MCF 10A (cell line): ENCODE measurements around the gene TRIM54. TPM values are rescaled to one million over a fixed set of nuclear protein-coding genes. Genes with fewer than 3 reads are reported as not detected.

Source experiments
- BruUV-seq: library from RNA; stranded (reverse); fragments of 400-500 nt; replicated peaks from 2 replicates; lab custom pipeline; 2021; lab: Mats Ljungman, UMichigan
- CTCF ChIA-PET: fragments of 300-600 bp; sonication (Branson Sonifier 250); formaldehyde crosslinking; extraction: SDS; loops from one replicate; lab custom pipeline; 2021; ENCODE audit warnings: antibody characterized with exemption, inconsistent platforms; lab: Yijun Ruan, JAX
- POLR2A ChIA-PET: fragments of 300-600, 350-650 bp; sonication (Branson Sonifier 250); formaldehyde crosslinking; extraction: SDS; loops from one replicate; lab custom pipeline; 2020; ENCODE audit warnings: antibody characterized with exemption, inconsistent platforms; lab: Yijun Ruan, JAX
- DNase-seq: peaks from one replicate; pipeline ENCODE4 v3.0.0-alpha.2; 2018; ENCODE audit not compliant: unreplicated experiment
- H3K27ac Mint-ChIP-seq: one replicate; pipeline ENCODE4 v1.8.0; 2022; ENCODE audit warnings: mild to moderate bottlenecking, low read depth, mixed read lengths; ENCODE audit not compliant: unreplicated experiment
- H3K27me3 Mint-ChIP-seq: one replicate; pipeline ENCODE4 v1.8.0; 2022; ENCODE audit warnings: mixed read lengths; ENCODE audit not compliant: insufficient read depth, unreplicated experiment
- H3K36me3 Mint-ChIP-seq: one replicate; pipeline ENCODE4 v1.8.0; 2022; ENCODE audit warnings: mild to moderate bottlenecking, moderate library complexity, mixed read lengths; ENCODE audit not compliant: insufficient read depth, unreplicated experiment
- H3K4me1 Mint-ChIP-seq: one replicate; pipeline ENCODE4 v1.8.0; 2022; ENCODE audit warnings: mixed read lengths; ENCODE audit not compliant: insufficient read depth, unreplicated experiment
- H3K4me3 Mint-ChIP-seq: one replicate; pipeline ENCODE4 v1.8.0; 2022; ENCODE audit warnings: mild to moderate bottlenecking, moderate library complexity, mixed read lengths; ENCODE audit not compliant: unreplicated experiment
- H3K9me3 Mint-ChIP-seq: one replicate; pipeline ENCODE4 v1.8.0; 2022; ENCODE audit warnings: mixed read lengths; ENCODE audit not compliant: unreplicated experiment
- intact Hi-C: fragments of 100-400 bp; cut with micrococcal nuclease; formaldehyde crosslinking; loops from 2 replicates; pipeline ENCODE4 v1.14.1; 2022
- total RNA-seq: library from RNA; stranded (reverse); gene quantifications from 2 replicates; pipeline ENCODE4 v1.2.3, GENCODE V29; 2022
- TF ChIP-seq, protein P1 (sequence below): fragments of 200-600 bp; IDR thresholded peaks from one replicate; pipeline ENCODE4 v1.8.0; 2022; ENCODE audit warnings: antibody characterized with exemption, mild to moderate bottlenecking; ENCODE audit not compliant: unreplicated experiment

Gene TRIM54
- total RNA-seq, 1 experiment from 2014 or later, result not detected

DNA sequence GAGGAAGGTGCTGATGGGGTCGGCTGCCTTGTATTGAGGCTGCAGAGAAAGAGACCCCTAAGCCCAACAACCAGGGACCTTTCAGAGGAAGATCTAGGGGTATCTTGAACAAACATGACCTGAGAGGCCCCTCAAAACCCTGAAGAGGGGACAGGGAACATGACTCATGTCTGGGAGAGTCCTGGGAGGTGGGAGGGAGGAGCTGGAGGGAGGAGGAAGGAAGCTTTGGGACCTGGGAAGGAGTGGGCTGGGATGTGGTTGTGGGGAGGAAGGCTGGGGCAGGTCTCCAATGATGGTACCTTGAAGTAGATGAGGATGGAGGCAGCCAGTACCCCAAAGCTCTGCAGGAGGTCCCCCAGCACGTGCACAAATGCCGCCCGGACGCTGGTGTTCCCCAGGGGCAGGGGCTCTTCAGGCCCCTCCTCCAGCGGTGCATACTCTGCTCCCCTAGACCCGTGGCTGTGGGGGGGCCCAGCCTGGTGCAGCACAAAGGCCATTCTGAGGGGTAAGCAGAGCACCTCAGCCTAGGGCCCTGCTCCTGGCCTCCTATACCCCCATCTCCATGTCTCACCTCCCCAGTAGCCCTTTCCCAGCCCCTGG is 25.3 kb upstream of the TRIM54 start:
- H3K27ac Mint-ChIP-seq, result no peak overlapping the region
- DNase-seq, result no peak
- H3K36me3 Mint-ChIP-seq, result no peaks in the 10 kb centered on the region
- no TSS peak for BruUV-seq
- POLR2A ChIA-PET, result no interaction called here
- TF ChIP-seq, protein P1, sequence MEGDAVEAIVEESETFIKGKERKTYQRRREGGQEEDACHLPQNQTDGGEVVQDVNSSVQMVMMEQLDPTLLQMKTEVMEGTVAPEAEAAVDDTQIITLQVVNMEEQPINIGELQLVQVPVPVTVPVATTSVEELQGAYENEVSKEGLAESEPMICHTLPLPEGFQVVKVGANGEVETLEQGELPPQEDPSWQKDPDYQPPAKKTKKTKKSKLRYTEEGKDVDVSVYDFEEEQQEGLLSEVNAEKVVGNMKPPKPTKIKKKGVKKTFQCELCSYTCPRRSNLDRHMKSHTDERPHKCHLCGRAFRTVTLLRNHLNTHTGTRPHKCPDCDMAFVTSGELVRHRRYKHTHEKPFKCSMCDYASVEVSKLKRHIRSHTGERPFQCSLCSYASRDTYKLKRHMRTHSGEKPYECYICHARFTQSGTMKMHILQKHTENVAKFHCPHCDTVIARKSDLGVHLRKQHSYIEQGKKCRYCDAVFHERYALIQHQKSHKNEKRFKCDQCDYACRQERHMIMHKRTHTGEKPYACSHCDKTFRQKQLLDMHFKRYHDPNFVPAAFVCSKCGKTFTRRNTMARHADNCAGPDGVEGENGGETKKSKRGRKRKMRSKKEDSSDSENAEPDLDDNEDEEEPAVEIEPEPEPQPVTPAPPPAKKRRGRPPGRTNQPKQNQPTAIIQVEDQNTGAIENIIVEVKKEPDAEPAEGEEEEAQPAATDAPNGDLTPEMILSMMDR, result no peak
- intact Hi-C loops, result no loop called here
- CTCF ChIA-PET, result interaction anchor here (0.6 to 0.7 kb wide), 4 partner anchors 40 to 981 kb away, joined by 3 to 5 read pairs (median 3); no protein-coding TSS in a partner anchor
- peaks cover 28% of the 10 kb centered on the region for H3K27me3 Mint-ChIP-seq
- H3K9me3 Mint-ChIP-seq, result no peaks in the 10 kb centered on the region
- H3K4me1 Mint-ChIP-seq, result peaks cover 20% of the 10 kb centered on the region
- H3K4me3 Mint-ChIP-seq, result no peak overlapping the region

DNA sequence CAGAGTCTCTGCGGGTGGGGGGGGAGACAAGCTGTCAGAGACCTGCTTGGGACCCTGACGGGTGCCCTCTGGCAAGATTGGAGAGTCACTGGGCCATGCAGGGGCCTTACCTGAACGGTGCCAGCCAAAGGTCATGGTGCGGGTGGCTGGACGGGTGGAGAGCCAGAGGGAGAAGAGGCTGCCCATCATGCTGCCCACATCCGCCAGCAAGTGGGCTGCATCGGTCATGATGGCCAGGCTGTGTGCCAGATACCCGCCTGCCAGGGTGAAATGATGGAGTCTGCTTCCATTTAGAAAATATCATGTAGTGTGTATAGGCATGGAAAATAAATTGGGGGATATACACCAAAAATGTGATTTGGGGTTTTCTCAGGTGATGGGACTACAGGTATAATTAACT is 24.2 kb upstream of the TRIM54 start:
- peaks cover 21% of the 10 kb centered on the region for H3K4me1 Mint-ChIP-seq
- intact Hi-C loops, result no loop called here
- H3K27me3 Mint-ChIP-seq, result peaks cover 31% of the 10 kb centered on the region
- ChIA-PET POLR2A (no interaction called here), CTCF (no interaction called here)
- no peak overlapping the region for H3K27ac Mint-ChIP-seq
- H3K9me3 Mint-ChIP-seq, result no peaks in the 10 kb centered on the region
- H3K4me3 Mint-ChIP-seq, result no peak overlapping the region
- BruUV-seq, result no TSS peak
- no peak for DNase-seq
- no peaks in the 10 kb centered on the region for H3K36me3 Mint-ChIP-seq
- TF ChIP-seq, protein P1, result no peak

DNA sequence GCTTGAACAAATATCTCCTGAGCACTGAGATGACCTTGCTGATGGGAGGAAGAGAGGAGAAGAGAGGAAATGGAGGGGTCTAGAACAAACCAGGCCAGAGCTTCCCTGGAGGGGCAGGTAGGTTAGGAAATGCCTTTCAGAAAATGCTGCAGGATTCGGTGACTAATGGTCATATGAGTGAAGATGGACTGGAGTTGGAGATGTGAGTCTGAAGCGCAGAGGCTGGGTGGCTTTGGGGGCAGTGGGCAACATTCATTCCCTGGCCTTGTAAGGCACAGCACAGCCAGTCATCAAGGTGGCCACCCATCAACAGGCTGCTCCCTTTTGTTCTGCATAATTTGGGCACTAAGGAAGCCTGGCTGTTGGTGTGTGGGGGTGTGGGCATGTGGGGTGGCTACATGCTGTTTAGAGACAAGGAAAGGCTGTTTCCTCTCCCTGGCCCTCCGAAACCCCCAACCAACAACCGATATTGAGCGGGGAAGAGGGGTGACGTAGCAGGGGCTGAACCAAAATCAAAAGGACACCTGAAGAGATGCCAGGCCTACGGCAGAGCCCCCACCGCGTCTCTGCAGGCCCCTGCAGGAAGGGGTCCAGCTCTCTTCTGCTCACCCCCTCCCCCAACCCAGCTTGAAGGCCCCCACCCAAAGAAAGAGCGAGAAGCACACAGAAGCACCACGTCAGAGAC is 20.8 kb upstream of the TRIM54 start:
- BruUV-seq, result no TSS peak
- peaks cover 31% of the 10 kb centered on the region for H3K27me3 Mint-ChIP-seq
- H3K9me3 Mint-ChIP-seq, result no peaks in the 10 kb centered on the region
- H3K4me1 Mint-ChIP-seq, result peaks cover 15% of the 10 kb centered on the region
- CTCF ChIA-PET, result interaction anchor here (0.7 kb wide), 1 partner anchor 423 kb away, joined by 3 read pairs; no protein-coding TSS in a partner anchor
- intact Hi-C loops, result no loop called here
- H3K27ac Mint-ChIP-seq, result no peak overlapping the region
- no peak for DNase-seq
- H3K36me3 Mint-ChIP-seq, result no peaks in the 10 kb centered on the region
- TF ChIP-seq, protein P1, result no peak
- H3K4me3 Mint-ChIP-seq, result peak overlapping the region; percentile 14
- POLR2A ChIA-PET, result no interaction called here

DNA sequence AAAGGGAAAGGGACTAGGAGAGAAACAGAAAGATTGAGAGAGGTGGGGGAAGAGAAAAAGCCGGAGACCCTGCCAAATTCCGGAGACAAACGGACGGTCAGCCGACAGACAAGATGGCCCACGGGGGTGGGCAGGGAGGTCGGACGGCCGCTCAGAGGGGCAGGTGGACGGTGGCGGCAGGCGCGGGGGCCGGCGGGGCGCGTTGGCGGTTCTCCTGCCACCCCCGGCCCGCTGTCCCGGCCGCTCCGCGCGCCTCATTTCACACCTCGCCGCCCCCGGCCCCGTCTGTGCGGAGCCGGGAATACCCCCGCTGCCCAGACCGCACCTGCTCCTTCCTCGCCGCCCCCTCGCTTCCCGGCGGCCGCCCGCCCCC is 20.3 kb upstream of the TRIM54 start:
- Mint-ChIP-seq H3K4me3 (peak overlapping the region; percentile 14), H3K27ac (no peak overlapping the region), H3K27me3 (peaks cover 31% of the 10 kb centered on the region), H3K4me1 (peaks cover 11% of the 10 kb centered on the region), H3K9me3 (no peaks in the 10 kb centered on the region), H3K36me3 (no peaks in the 10 kb centered on the region)
- TF ChIP-seq, protein P1, result no peak
- CTCF ChIA-PET, result interaction anchor here (0.7 kb wide), 1 partner anchor 422 kb away, joined by 3 read pairs; no protein-coding TSS in a partner anchor
- POLR2A ChIA-PET, result no interaction called here
- DNase-seq, result no peak
- no TSS peak for BruUV-seq
- intact Hi-C loops, result no loop called here
